HEK293T (cell line): Measurements from ENCODE around the gene MAML2.

Experiments
- CTCF ChIA-PET: fragments of 350-600 bp; formaldehyde crosslinking; extraction: SDS; loops from one replicate; lab custom pipeline; 2021; ENCODE audit warnings: antibody characterized with exemption, inconsistent platforms; lab: Yijun Ruan, JAX
- POLR2A ChIA-PET: fragments of 350-600 bp; formaldehyde crosslinking; extraction: SDS; loops from one replicate; lab custom pipeline; 2020; ENCODE audit warnings: antibody characterized with exemption, inconsistent platforms; lab: Yijun Ruan, JAX
- DNase-seq: peaks from one replicate; pipeline ENCODE4 v3.0.0; 2012; ENCODE audit warnings: mixed read lengths; ENCODE audit errors: extremely low spot score
- ARNT ChIP-seq: fragments of 450-650 bp; IDR thresholded peaks from 2 replicates; pipeline ENCODE4 v1.6.1; 2017; ENCODE audit warnings: mild to moderate bottlenecking
- BHLHE40 ChIP-seq: fragments of 450-650 bp; IDR thresholded peaks from 2 replicates; pipeline ENCODE4 v1.6.1; 2016; ENCODE audit warnings: mild to moderate bottlenecking, moderate library complexity, borderline replicate concordance
- CTBP1 ChIP-seq: fragments of 450-650 bp; IDR thresholded peaks from 2 replicates; pipeline ENCODE4 v1.6.1; 2016; ENCODE audit warnings: borderline replicate concordance
- ELF4 ChIP-seq: fragments of 450-650 bp; IDR thresholded peaks from 2 replicates; pipeline ENCODE4 v1.6.1; 2017; ENCODE audit warnings: antibody characterized with exemption
- FOXA1 ChIP-seq: fragments of 450-650 bp; IDR thresholded peaks from 2 replicates; pipeline ENCODE4 v1.6.1; 2016; ENCODE audit warnings: mild to moderate bottlenecking
- FOXK2 ChIP-seq: fragments of 450-650 bp; IDR thresholded peaks from 2 replicates; pipeline ENCODE4 v1.6.1; 2016; ENCODE audit warnings: mild to moderate bottlenecking
- FOXM1 ChIP-seq: fragments of 450-650 bp; IDR thresholded peaks from 2 replicates; pipeline ENCODE4 v1.6.1; 2017; ENCODE audit warnings: mild to moderate bottlenecking, borderline replicate concordance
- HDGF ChIP-seq: fragments of 450-650 bp; IDR thresholded peaks from 2 replicates; pipeline ENCODE4 v1.6.1; 2017; ENCODE audit warnings: antibody characterized with exemption, borderline replicate concordance
- L3MBTL2 ChIP-seq: fragments of 450-650 bp; conservative IDR thresholded peaks from 2 replicates; pipeline ENCODE4 v1.6.1; 2016; ENCODE audit warnings: mild to moderate bottlenecking
- LEF1 ChIP-seq: fragments of 450-650 bp; IDR thresholded peaks from 2 replicates; pipeline ENCODE4 v1.6.1; 2017; ENCODE audit warnings: mild to moderate bottlenecking, borderline replicate concordance
- NFRKB ChIP-seq: fragments of 450-650 bp; IDR thresholded peaks from 2 replicates; pipeline ENCODE4 v1.6.1; 2016; ENCODE audit warnings: mild to moderate bottlenecking, moderate library complexity
- SP1 ChIP-seq: fragments of 450-650 bp; IDR thresholded peaks from 2 replicates; pipeline ENCODE4 v1.6.1; 2017
- SUZ12 ChIP-seq: fragments of 450-650 bp; IDR thresholded peaks from 2 replicates; pipeline ENCODE4 v1.6.1; 2016; ENCODE audit warnings: mild to moderate bottlenecking
- TARDBP ChIP-seq: fragments of 450-650 bp; IDR thresholded peaks from 2 replicates; pipeline ENCODE4 v1.6.1; 2016
- ZNF384 ChIP-seq: fragments of 450-650 bp; IDR thresholded peaks from 2 replicates; pipeline ENCODE4 v1.6.1; 2016
- TF ChIP-seq, protein P1 (sequence below): fragments of 450-650 bp; IDR thresholded peaks from 2 replicates; pipeline ENCODE4 v1.6.1; 2016

MAML2 gene

DNA sequence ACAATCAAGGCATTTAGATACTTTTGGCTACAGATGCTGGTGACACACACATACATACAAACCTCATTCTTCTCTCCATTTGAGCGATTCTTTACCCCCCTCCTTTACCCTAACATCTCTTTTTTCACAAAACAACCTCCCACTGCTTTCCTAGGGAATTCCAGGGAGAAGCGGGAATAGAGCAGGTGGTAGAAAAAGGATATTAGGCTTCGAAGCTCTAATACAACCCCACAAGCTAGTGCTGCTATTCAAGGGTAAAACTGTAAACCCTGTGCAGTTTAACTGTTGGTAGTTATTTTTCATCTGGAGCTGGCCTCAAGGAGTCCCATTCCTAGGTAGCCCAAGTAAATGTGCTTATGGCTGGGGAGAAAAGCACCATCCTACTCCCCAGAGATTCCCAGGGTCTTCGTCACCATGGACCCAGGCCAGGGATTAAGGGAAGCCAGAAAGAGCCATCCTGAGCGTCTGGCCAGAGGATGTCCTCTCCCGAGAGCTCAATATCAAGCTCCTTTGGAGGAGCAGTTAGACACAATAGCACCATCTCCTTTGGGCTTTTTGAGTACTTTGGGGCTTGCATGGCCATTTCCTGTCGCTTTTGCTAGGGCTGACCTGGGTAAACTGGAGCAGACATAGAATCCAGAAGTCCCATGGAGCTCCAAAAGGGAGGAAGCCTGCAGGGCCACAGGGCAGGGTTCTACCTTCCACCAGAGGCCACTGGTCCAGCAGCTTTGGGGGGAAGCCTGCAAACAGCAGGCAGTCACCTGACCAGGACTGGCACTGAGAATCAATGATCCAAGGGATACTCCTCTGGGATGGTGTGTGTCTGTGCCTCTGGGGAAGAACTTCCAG lies 3.1 kb downstream of the MAML2 start:
- POLR2A ChIA-PET: interaction anchor here (0.8 to 3.8 kb wide), 2 partner anchors 49 to 184 kb away, joined by 3 to 14 read pairs; partner anchors contain the start of genes CCDC82 and JRKL
- no peak for DNase-seq
- no peak for TF ChIP-seq LEF1
- no peak for TF ChIP-seq HDGF
- TF ChIP-seq NFRKB: no peak
- no peak for TF ChIP-seq BHLHE40
- no peak for TF ChIP-seq SP1
- no peak for TF ChIP-seq ZNF384
- TF ChIP-seq, protein P1, sequence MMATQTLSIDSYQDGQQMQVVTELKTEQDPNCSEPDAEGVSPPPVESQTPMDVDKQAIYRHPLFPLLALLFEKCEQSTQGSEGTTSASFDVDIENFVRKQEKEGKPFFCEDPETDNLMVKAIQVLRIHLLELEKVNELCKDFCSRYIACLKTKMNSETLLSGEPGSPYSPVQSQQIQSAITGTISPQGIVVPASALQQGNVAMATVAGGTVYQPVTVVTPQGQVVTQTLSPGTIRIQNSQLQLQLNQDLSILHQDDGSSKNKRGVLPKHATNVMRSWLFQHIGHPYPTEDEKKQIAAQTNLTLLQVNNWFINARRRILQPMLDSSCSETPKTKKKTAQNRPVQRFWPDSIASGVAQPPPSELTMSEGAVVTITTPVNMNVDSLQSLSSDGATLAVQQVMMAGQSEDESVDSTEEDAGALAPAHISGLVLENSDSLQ: no peak
- TF ChIP-seq TARDBP: no peak
- no peak for TF ChIP-seq FOXK2
- TF ChIP-seq L3MBTL2: no peak
- TF ChIP-seq FOXM1: no peak
- no peak for TF ChIP-seq SUZ12
- no peak for TF ChIP-seq CTBP1
- TF ChIP-seq ELF4: no peak
- TF ChIP-seq ARNT: no peak
- no peak for TF ChIP-seq FOXA1
- CTCF ChIA-PET: interaction anchor here (0.8 to 5.0 kb wide), 3 partner anchors 10 to 504 kb away, joined by 4 to 32 read pairs (median 4); no protein-coding TSS in a partner anchor

DNA sequence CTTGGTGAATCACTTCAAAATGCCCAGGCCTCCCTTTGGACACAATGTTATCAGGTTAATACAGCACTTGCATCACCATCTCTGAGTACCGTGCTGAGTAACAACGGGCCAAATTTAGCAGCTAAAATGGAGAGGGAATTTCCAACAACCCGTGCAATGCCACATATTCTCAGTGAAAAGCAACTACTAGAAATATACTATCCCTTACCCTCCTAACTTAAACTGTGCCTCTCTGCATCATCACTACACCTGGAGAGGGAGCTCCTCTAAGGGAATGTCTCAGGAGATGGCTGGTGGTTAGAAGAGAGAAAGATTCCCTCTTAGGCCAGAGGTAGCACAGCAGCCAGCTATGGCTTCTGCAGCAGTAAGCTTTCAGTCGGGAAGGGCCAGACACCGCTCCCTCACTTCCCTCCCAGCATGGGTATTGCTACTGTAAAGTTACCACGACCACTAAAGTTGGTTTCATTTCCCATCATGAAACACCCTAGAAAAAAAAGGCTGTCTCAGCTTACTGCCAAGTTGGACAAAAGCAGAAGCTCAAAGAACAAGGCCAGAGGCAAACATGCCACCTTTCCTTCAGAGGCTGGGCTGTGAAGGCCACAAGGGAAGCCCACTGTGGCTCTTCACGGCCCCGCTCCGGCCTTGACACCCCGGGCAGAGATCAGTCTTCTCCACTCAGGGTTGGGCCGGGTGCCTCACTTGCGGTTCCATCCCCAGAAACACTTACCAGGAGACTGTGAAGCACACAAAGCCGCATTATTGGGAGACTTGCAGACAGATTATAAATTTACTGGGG lies 3.9 kb downstream of the MAML2 start:
- no peak for DNase-seq
- ChIA-PET POLR2A (interaction anchor here (1.4 to 3.8 kb wide), 2 partner anchors 50 to 96 kb away, joined by 4 to 14 read pairs; partner anchors contain the start of genes CCDC82 and JRKL), CTCF (interaction anchor here (0.6 to 0.7 kb wide), 2 partner anchors 32 to 128 kb away, joined by 3 read pairs; no protein-coding TSS in a partner anchor)
- TF ChIP-seq L3MBTL2 (no peak), FOXM1 (no peak), SP1 (no peak)

DNA sequence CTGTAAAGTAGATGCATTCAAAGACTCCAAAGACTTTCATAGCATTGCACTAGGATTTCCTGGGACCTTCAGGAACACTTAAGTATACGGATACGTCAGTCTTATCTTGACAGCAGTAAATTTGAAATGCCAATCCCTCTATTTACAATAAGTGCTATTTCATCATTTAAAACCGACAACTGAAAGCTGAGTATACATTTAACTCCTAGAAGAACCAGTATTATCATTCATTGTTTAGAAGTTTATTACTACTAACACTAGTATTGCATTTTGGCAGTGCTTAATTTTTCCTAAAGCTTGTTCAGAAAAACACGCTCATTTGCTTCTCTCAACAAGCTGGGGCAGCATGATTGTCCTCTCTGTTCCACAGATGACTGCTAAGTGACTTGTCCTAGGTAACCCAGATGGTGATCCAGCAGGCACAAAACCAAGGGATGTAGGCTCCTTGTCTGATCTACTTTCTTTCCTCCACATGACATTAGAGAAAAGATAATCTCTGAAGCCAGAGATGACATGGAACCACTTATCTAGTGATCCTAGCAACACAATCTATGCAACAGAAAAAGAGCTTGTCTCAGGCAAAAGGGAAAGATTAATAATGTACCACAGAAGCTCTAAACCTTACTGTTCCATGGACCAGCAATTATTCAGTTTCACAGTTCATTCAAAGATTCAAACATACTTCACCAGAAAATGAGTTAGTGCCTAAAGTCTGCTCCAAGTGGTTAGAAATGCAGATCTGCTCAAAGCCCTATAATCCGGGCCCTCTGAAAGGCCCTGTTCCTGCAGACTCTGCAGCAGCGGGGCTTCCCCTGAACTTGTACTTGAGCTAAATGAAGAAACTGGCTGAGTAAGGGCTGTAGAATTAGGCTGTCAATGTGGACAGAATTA lies 5.2 kb downstream of the MAML2 start:
- ChIA-PET POLR2A (interaction anchor here (0.8 to 3.8 kb wide), 4 partner anchors 51 to 95 kb away, joined by 3 to 14 read pairs (median 4); partner anchors contain the start of genes CCDC82 and JRKL), CTCF (interaction anchor here (0.5 to 2.0 kb wide), 3 partner anchors 9 to 385 kb away, joined by 3 to 4 read pairs (median 4); no protein-coding TSS in a partner anchor)
- no peak for DNase-seq
- TF ChIP-seq, protein P1: peak; percentile 73
- TF ChIP-seq FOXK2: no peak
- no peak for TF ChIP-seq HDGF

DNA sequence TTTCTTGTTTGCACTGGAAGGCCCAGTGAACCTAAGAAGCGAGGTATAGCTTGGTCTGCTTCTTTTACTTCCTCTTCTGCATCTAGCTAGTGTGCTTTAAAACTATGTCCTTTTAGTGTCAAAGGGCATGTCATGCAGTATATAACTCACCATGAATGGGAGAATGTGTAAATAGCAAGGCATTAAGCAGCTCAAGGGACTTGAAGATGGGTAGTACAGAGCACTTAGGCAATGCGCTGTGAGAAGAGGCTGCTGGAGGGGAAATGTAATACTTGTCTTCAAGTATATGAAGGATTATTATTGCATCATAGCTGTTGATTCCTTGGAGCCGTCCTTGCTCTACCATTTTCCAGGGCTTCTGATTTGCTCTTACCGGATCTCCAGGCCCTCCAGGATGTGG lies 7.6 kb downstream of the MAML2 start:
- DNase-seq: no peak
- ChIA-PET POLR2A (interaction anchor here (1.0 kb wide), 1 partner anchor 24 kb away, joined by 5 read pairs; no protein-coding TSS in a partner anchor), CTCF (no interaction called here)
- TF ChIP-seq LEF1: no peak
- TF ChIP-seq ZNF384: no peak
- TF ChIP-seq SP1: no peak
- TF ChIP-seq ARNT: no peak
- no peak for TF ChIP-seq HDGF

DNA sequence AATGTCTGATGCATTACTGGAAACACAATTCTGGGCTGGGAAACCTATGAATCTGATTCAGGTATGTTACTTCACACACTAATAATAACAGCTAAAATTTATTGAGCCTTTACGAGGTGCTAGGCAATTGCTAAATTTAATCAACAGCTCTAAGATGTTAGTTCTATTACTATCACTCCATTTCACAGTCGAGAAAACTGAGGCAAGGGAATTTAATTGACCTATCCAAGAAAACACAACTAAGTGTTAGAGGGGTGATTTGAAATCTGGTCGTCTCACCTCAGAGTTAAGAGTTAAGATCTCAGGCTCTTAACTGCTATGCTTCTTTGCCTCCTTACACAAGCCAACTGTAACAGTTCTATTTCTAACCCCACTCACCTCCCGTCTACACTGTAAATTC lies 8.8 kb downstream of the MAML2 start:
- DNase-seq: no peak
- POLR2A ChIA-PET: no interaction called here
- TF ChIP-seq NFRKB (no peak), BHLHE40 (no peak), CTBP1 (no peak), SUZ12 (no peak), ARNT (no peak), FOXK2 (no peak), TARDBP (no peak), FOXA1 (no peak), FOXM1 (no peak), LEF1 (no peak)
- TF ChIP-seq, protein P1: no peak
- CTCF ChIA-PET: no interaction called here
